ENCODE measurements around the gene NOS3. TPM values are rescaled to one million over a fixed set of nuclear protein-coding genes. Genes with fewer than 3 reads are reported as not detected.
A peak's percentile ranks its signal among the peaks of the same experiment; 100 is the strongest.

The NOS3 gene
- total RNA-seq, 1 donor from 2014 or later: 1.9 TPM

DNA sequence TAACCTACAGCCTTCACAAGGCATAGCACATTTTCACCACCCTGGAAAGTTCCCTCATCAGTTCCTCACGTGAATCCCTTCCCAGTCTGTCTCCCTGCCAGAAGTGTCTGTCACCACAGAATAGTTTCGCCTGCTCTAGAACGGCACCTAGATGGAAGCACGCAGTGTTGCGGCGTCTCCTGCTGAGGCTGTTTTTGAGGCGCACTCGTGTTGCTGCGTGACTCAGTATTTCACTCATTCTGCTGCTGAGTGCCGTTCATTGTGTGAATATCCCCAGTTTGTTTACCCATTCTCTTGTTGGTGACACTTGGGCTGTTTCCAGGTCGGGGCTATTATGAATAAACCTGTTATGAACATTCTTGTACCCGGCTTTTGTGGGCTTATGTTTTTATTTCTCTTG is 12.8 kb downstream of the NOS3 start:
- H3K4me3 ChIP-seq (ENCODE audit: low read depth, low read length): no peak overlapping the region
- TF ChIP-seq, protein P1, sequence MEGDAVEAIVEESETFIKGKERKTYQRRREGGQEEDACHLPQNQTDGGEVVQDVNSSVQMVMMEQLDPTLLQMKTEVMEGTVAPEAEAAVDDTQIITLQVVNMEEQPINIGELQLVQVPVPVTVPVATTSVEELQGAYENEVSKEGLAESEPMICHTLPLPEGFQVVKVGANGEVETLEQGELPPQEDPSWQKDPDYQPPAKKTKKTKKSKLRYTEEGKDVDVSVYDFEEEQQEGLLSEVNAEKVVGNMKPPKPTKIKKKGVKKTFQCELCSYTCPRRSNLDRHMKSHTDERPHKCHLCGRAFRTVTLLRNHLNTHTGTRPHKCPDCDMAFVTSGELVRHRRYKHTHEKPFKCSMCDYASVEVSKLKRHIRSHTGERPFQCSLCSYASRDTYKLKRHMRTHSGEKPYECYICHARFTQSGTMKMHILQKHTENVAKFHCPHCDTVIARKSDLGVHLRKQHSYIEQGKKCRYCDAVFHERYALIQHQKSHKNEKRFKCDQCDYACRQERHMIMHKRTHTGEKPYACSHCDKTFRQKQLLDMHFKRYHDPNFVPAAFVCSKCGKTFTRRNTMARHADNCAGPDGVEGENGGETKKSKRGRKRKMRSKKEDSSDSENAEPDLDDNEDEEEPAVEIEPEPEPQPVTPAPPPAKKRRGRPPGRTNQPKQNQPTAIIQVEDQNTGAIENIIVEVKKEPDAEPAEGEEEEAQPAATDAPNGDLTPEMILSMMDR (conservative IDR thresholded peaks at IDR 0.05; ENCODE audit: low read depth, low read length): no peak
- DNase-seq (ENCODE audit: low read depth): no peak

DNA sequence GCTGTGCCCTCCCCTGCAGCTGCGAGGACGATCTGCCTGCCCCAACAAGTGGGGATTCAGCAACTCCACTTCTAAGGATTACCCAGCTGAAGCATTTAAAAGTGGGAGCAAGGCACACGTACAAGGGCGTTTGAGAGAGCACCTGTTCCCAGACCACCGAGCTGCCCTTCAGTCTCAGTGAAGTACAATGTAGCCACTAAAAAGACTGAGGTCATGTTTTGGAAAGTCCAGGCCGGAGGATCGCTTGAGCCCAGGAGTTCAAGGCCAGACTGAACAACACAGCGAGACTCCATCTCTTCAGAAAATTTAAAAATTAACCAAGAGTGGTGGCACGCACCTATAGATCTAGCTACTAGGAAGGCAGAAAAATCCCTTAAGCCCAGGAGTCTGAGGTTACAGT is 14.7 kb downstream of the NOS3 start:
- TF ChIP-seq, protein P1 (conservative IDR thresholded peaks at IDR 0.05; ENCODE audit: low read depth, low read length): no peak
- no peak for DNase-seq (ENCODE audit: low read depth)
- H3K4me3 ChIP-seq (ENCODE audit: low read depth, low read length): no peak overlapping the region

DNA sequence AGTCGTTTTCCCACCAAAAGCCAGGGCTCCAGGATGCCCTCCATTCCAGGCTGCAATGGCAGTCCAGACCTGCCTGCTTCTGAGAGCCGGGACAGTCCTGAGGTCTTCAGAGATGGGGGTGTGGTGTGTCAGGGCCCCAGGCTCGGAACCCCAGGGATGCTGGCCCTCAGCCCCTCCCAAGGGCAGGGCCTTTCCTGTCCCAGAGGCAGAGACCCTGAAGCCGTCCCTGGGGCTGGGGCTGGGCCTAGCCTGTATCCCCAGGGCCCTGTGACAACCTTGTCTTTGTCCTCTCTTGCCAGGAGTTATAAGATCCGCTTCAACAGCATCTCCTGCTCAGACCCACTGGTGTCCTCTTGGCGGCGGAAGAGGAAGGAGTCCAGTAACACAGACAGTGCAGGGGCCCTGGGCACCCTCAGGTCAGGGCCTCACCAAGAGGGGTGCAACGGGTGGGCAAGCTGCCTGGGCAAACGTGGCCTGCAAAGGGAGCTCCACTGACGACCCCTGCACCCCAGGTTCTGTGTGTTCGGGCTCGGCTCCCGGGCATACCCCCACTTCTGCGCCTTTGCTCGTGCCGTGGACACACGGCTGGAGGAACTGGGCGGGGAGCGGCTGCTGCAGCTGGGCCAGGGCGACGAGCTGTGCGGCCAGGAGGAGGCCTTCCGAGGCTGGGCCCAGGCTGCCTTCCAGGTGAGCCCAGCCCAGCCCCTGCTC is 15.9 kb downstream of the NOS3 start:
- TF ChIP-seq, protein P1 (conservative IDR thresholded peaks at IDR 0.05; ENCODE audit: low read depth, low read length): no peak
- H3K4me3 ChIP-seq (ENCODE audit: low read depth, low read length): no peak overlapping the region
- DNase-seq (ENCODE audit: low read depth): no peak

DNA sequence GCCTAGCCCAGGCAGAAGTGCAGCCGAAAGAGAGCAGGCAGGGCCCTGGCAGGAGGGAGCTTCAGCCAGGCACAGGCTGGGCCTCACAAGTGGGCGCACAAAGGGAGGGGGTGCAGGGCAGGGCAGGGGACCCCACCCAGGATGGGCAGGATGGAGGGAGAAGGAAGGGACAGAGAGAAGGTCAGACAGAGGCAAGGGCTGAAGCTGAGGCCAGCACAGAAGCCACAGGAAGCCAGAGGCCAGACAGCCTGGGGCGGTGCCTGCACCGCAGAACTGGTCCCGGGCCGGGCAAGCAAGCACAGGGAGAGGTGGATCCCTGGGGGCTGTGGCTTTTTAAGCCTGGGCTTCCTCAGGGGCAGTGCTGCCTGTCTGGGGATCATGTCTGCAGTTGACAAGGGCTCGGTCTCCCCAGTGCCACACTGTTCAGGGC is 16.7 kb downstream of the NOS3 start:
- DNase-seq (ENCODE audit: low read depth): no peak
- no peak overlapping the region for H3K4me3 ChIP-seq (ENCODE audit: low read depth, low read length)
- TF ChIP-seq, protein P1 (conservative IDR thresholded peaks at IDR 0.05; ENCODE audit: low read depth, low read length): no peak

DNA sequence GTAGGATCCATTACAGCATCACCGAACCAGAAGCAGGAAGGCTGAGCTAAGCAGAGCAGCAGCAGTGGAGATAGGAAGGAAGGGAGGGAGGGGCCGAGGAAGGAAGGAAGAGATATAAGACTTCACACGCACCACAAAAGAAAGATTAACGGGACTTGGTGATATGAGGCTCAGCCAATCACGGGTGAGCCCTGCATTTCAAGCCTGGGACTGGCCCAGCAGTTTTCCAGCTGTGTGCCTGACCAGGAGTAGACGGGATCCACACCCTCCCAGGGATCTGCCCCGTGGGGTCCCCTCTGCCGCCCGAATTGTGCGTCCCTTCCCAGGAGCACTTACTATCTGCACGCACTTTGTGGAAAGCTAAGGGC is 17.3 kb downstream of the NOS3 start:
- no peak for DNase-seq (ENCODE audit: low read depth)
- H3K4me3 ChIP-seq (ENCODE audit: low read depth, low read length): peak overlapping the region; percentile 28
- TF ChIP-seq, protein P1 (conservative IDR thresholded peaks at IDR 0.05; ENCODE audit: low read depth, low read length): no peak

DNA sequence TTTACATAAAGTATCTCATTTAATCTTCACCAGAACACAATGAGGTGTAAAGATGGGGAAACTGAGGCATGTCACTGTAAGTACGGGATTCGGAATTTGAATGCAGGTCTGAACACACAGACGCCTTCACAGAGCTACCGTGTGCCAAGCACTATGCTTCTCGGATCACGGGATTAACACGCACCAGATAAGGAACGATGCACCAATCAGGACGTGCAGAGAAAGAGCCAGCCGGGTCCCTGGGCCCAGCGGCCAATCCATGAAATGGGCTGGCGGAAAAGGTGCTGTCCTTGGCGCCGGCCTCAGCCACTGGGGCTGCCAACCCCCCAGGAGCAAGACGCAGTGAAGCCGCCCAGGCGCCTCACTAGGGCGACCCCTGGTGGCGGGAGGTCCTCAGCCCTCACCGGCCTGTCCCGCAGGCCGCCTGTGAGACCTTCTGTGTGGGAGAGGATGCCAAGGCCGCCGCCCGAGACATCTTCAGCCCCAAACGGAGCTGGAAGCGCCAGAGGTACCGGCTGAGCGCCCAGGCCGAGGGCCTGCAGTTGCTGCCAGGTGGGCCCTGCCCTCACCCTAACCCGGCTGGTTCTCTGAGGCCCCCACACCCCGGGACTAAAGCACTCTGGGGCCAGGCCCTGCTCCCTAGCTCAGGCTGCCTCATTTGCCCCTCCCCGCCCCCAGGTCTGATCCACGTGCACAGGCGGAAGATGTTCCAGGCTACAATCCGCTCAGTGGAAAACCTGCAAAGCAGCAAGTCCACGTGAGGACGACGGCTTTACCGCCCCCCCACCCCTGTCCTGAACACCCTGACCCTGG is 17.9 kb downstream of the NOS3 start:
- peak overlapping the region; percentile 28 for H3K4me3 ChIP-seq (ENCODE audit: low read depth, low read length)
- no peak for DNase-seq (ENCODE audit: low read depth)
- TF ChIP-seq, protein P1 (conservative IDR thresholded peaks at IDR 0.05; ENCODE audit: low read depth, low read length): peak; percentile 70

Data from epithelial cell of proximal tubule (primary cell).